GM15510 (cell line): ENCODE results near the gene ST3GAL3.

ENCODE experiments used
- POLR2A ChIP-seq: IDR thresholded peaks from 3 replicates; pipeline ENCODE4 v1.6.1; 2011; ENCODE audit warnings: borderline replicate concordance; ENCODE audit not compliant: insufficient read length; ENCODE audit errors: extremely low read depth

Gene ST3GAL3

DNA sequence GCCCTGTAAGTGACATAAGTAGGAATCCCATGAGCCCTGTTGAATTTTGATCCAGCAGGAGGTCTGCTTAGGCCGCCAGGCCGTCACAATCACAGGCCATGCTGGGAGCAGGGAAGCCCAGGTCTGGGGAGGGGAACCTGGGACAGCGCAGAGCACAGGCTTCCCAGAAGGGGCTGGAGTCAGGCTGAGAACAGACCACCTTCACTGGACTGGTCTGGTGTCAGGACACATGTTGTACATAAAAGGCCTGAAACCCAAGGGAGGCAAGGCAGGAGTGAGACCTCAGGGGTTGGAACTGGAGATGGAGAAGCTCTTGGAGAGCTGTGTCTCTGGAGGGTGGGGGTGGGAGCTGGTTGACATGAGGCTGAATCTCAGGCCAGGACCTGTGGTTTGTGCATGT is 163.0 kb downstream of the ST3GAL3 start:
- no peak for TF ChIP-seq POLR2A

DNA sequence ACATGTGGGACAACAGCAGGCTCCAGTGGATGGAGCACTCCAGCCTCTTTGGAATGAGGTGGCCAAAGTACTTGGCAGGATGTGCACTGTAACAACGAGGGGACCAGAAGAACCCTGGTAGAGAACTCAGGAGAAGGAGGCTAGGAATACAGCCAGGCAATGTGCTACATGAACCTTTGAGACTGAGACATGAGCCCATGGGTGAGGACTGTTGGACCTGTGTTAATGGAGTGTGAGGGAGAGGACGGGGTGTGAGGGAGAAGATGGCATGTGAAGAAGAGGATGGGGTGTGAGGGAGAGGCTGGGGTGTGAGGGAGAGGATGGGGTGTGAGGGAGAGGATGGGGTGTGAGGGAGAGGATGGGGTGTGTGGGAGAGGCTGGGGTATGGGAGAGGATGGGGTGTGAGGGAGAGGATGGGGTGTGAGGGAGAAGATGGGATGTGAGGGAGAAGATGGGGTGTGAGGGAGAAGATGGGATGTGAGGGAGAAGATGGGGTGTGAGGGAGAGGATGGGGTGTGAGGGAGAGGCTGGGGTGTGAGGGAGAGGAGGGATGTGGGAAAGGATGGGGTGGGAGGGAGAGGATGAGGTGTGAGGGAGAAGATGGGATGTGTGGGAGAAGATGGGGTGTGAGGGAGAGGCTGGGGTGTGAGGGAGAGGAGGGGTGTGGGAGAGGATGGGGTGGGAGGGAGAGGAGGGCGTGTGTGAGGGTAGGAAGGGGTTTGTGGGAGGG is 164.0 kb downstream of the ST3GAL3 start:
- no peak for TF ChIP-seq POLR2A

DNA sequence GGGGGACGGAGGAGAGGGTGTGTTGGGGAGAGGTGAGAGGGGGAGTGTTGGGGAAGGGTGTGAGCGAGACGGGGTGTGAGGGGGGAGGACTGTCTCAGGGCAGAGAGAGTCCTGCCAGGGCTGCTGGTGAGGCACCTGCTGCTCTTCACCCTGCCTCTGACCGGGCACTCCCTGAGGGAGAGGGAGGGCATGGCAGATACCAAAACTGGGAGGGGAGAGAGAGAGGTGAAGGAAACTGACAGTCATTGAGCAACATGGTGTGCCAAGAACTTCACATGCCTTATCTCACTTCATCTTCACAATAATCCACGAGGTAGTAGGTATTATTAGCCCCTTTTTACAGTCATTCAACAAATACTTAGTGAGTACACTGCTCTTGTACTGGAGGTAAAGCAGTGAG is 164.9 kb downstream of the ST3GAL3 start:
- no peak for TF ChIP-seq POLR2A

DNA sequence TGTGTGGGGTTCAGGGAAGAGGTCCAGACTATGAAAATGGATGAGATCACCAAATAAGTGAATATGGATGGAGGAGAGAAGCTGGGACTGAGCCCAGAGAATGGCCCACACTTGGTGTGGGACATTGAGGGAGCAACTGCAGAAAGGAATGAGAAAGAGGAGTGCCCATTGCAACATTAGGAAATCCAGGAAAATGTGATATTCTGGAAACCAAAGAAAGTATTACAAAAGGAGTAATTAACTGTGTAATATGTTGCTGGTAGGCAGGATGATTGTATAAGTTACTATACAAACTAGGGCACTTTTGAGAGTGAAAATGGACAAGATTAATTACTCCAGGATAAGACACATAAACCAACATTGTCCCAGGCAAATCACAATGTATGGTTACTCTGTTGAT is 166.5 kb downstream of the ST3GAL3 start:
- no peak for TF ChIP-seq POLR2A

DNA sequence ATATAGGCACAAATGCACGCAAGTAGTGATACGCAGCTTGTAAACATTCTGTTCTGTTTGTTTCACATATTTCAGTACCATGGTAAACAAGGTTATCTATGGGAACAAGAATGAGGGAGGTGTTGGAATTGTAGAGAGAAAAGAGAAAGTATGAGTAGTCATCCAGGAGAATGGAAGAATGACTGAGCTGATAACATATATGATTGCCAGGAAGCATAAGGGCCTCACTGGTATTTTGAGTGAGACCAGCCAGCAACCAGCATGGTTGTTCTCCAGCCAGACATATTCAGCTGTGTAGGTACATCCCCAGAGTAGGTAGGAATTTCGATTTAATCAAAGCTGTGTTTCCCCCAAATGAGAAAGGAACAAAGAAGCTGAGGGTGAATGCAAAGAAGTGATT is 167.4 kb downstream of the ST3GAL3 start:
- TF ChIP-seq POLR2A: no peak

DNA sequence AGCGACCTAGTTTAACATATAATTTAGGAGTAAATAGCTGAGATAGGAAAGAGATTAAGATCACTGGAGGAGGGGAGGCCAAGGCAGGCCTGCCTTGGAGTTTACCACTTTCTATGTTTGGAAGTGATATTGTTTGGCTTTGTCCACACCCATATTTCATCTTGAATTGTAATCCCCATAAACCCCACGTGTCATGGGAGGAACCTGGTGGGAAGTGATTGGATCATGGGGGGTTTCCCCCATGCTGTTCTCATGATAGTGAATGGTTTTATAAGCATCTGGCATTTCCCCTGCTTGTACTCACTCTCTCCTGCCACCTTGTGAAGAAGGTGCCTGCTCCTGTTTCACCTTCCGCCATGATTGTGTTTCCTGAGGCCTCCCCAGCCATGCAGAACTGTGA is 168.0 kb downstream of the ST3GAL3 start:
- TF ChIP-seq POLR2A: no peak

DNA sequence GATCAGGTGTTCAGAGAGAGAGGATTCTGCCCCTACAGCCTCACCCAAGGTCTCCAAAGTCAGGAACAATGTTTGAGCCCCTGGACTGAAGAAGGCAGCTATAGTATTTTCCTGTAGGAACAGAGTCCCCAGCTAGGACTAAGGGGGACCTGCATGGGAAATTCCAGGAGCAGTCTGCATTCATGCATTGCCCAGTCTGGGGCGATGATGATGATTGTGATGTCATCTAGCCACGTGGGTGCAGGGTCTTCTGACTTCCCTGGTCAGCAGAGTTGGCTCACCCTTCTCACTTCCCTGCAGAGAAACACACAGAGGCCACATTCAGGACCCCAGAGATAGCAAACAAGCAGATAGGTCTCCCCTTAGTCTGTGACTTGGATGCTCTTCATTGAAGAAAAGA is 169.8 kb downstream of the ST3GAL3 start:
- no peak for TF ChIP-seq POLR2A

DNA sequence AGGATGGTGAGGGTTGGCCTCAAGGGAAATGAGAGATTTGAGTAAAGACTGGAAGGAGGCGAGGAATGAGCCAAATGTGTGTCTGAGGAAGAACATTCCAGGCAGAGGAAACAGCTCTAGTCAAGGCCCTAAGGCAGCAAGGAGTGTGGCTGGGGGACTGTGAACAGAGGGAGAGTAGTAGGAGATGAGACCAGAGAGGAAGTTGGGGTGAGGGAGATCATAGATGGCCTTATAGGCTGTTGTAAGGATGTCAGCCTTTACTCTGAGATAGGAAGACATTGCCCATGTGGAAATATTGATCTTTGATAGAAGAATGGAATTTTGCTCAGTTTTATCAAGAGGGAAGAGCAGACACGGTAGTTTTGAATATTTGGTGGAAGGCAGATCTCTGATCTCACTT is 171.1 kb downstream of the ST3GAL3 start:
- TF ChIP-seq POLR2A: no peak

DNA sequence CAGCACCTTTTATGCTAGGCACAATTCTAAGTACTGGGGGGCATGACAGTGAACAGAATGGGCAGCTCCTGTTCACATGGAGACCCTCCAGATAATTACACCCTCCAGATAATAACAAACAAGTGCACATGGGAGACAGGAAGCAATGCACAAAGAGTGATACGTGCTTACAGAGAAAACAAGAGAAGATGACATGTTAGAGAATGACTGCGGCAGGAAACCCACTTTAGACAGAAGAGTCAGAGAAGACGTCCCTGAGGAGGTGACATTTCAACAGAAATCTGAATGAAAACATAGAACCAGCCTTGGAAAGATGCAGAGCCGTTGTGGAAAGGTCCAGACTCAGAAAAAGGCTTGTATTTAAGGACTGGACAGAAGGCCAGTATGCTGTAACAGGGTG is 171.5 kb downstream of the ST3GAL3 start:
- TF ChIP-seq POLR2A: no peak

DNA sequence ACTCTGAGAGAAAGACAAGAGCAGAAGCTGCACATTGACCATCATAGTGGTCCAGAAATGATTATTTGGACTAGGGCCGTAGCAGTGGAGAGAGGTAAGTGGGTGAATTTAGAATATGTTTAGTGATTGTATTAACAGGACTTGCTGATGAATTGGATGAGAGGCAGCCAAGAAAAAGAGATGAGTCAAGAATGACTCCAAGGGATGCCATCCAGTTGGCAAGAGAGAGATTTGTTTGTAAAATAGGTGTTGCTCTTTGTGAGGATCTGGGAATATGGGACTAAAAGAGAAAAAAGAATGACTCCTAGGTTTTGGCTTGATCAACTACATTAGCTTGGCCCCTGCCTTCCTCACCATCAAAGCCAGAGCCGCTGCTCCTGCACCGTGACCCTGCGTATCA is 172.1 kb downstream of the ST3GAL3 start:
- no peak for TF ChIP-seq POLR2A

DNA sequence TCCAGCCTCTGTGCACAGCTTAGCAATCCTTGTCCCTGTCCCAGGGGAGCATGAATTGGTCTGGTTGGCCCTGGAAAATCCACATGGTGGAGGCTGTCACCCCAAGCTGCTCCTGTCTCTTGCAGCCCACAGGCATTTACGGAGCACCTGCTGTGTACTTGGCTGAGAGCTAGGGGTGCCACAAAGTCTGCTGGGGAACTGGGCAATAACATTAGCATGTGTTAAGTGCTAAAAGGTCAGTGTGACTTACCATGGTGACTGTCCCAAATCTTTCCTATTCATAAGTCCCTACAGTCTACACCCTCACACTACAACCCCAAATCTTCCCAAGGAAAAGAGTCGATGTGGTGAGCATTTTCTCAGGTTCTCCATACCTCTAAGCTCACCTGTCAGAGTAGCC is 172.7 kb downstream of the ST3GAL3 start:
- no peak for TF ChIP-seq POLR2A

DNA sequence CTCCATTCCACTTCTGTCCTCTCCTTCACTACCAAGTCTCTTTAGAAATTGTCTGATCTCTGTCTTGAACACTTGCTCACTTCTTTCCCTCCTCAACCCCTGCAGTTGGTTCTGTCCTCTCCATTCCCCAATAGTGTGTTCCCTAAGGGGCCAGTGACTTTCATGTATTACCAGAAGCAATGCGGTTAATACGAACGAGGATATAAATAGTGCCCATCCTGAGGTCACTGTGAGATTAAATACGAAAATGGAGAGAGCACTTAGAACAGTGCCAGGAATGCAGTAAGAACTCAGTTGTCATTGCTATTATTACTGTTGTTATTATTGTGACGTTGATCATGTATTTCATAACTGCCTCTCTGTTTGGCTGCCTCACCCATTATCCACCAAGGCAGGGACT is 173.3 kb downstream of the ST3GAL3 start:
- no peak for TF ChIP-seq POLR2A

DNA sequence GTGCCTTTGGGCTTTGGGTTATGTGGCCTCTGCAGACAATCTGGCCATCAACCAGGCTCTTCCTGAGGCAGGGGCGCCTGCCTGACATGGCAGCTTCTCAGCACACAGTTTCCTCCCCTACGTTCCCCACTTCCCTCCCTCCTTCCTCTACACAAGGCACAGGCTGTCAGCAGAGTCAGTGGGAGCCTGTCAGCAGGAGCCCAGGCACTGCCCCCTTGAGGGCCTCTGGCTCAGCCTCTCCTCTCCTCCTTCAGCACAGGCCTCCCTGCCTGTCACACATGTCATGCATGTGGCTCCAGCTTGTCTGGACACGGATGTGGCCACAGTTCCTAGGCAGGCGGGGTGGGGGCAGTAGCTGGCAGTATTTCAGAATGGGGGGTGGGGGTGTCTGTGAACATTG is 174.1 kb downstream of the ST3GAL3 start:
- no peak for TF ChIP-seq POLR2A

DNA sequence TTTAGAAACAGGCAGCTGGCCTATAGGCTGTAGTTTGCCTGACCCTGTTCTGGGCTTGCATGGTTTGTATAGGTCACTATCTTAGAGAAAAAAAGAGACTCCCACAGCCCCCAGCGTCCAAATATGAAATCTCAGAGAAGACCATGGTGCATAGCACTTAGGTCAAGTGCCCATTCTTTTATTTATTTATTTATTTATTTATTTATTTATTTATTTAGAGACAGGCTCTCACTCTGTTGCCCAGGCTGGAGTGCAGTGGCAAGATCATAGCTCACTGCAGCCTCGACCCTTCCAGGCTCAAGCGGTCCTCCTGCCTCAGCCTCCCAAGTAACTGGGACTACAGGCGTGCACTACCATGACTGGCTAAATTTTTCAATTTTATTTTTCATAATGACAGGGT is 175.4 kb downstream of the ST3GAL3 start:
- TF ChIP-seq POLR2A: no peak

DNA sequence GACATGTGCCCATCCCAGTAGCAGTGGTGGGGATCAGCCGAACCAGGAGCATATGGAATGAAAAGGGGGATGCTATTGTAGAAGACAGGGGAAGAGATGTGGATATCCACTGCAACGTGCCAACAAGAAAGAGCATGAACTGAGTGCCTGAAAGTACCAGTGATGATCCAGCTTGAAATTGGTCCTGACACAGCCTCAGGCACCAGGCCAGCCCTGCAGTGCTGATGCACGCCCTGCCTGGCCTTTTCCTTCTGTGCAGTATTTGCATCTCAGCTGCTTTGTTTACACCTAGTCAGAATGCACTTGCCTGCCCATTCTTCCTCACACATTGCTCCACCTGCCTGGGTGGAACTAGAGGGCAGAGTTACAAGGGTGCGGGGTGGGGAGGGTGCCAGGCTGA is 176.0 kb downstream of the ST3GAL3 start:
- TF ChIP-seq POLR2A: no peak

DNA sequence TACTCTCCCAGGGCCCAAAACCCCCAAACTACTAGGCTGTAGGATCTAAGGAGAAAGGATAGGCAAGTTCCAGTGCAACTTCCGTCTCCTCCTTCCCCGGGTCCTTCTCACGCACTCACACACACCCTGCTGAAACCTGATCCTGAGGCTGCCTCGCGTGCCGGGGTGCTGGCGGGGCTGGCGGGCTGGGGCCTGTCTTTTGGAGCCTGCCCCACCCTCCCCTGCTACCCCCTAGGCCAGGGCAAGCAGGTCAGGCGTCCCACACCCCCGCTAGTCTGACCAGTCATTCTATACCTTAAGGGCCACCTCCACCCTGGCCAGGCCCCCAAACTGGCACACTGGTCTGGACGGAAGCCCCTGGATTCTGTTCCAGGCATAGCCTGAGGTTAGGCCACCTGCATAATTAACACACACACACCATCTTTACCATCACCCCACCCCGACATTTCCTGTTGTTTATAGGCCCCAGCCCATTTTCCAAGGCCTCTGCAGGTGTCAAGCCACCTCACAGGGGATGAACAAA is 178.0 kb downstream of the ST3GAL3 start:
- TF ChIP-seq POLR2A: no peak

DNA sequence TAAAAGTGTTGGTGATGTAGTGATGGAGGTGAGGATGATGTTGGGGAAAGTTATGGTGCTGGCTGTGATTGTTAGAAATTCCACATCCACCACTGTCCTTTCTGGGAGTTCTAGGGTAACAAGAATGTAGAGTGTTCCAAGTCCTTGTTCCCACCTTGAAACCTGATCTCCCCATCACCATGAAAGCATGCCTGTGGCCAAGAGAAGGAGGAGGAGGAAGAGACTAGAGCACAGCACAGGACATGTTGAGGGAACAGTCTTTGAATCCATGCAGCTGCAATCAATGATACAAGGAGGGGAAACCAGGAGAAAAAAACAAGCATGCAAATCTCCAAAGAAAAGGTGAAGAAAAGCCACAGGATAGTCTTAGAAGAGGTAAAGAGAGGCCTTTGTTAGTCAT is 180.4 kb downstream of the ST3GAL3 start:
- no peak for TF ChIP-seq POLR2A
